Endothelial cell (in vitro differentiated cells): Measurements from ENCODE around the gene GRIN1. TPM values are rescaled to one million over a fixed set of nuclear protein-coding genes. Genes with fewer than 3 reads are reported as not detected.
"Not testable (repeated sequence)": the region's sequence is repeated elsewhere in the genome, so short reads cannot be mapped to it uniquely, and the experiment has no call there.

Experiments used
- DNase-seq: peaks from one replicate; pipeline ENCODE4 v3.0.0; 2021; ENCODE audit warnings: low spot score
- H3K27ac Mint-ChIP-seq: one replicate; pipeline ENCODE4 v1.8.0; 2021; ENCODE audit warnings: mixed read lengths, inconsistent platforms; ENCODE audit not compliant: unreplicated experiment
- H3K27me3 Mint-ChIP-seq: one replicate; pipeline ENCODE4 v1.8.0; 2021; ENCODE audit warnings: mild to moderate bottlenecking, moderate library complexity, mixed read lengths, inconsistent platforms; ENCODE audit not compliant: unreplicated experiment
- H3K36me3 Mint-ChIP-seq: one replicate; pipeline ENCODE4 v1.8.0; 2021; ENCODE audit warnings: mild to moderate bottlenecking, low read depth, mixed read lengths, inconsistent platforms; ENCODE audit not compliant: unreplicated experiment
- H3K4me1 Mint-ChIP-seq: one replicate; pipeline ENCODE4 v1.8.0; 2021; ENCODE audit warnings: mild to moderate bottlenecking, mixed read lengths, inconsistent platforms; ENCODE audit not compliant: unreplicated experiment
- H3K4me3 Mint-ChIP-seq: one replicate; pipeline ENCODE4 v1.8.0; 2021; ENCODE audit warnings: mild to moderate bottlenecking, mixed read lengths, inconsistent platforms; ENCODE audit not compliant: unreplicated experiment
- H3K9me3 Mint-ChIP-seq: one replicate; pipeline ENCODE4 v1.8.0; 2021; ENCODE audit warnings: mixed read lengths, inconsistent platforms; ENCODE audit not compliant: unreplicated experiment
- CTCF ChIP-seq: fragments of 200-600 bp; sonication (generic); IDR thresholded peaks from one replicate; pipeline ENCODE4 v1.5.0; 2021; ENCODE audit warnings: antibody characterized with exemption; ENCODE audit not compliant: unreplicated experiment
- total RNA-seq: library from RNA; stranded (reverse); fragmentation: NEBNext Ultra II Directional; extraction: Animal tissue kit (Norgen Biotek cat#: 25700); gene quantifications from one replicate; pipeline ENCODE4 v1.2.1, GENCODE V29; 2021; ENCODE audit not compliant: unreplicated experiment

GRIN1 gene
- total RNA-seq, 1 donor from 2014 or later, result not detected

- peaks cover 5% of the 10 kb centered on the region for H3K27me3 Mint-ChIP-seq
These were observed 10.0 kb upstream of the GRIN1 start for GRCh38 chr9:137128862-137129455.

DNA sequence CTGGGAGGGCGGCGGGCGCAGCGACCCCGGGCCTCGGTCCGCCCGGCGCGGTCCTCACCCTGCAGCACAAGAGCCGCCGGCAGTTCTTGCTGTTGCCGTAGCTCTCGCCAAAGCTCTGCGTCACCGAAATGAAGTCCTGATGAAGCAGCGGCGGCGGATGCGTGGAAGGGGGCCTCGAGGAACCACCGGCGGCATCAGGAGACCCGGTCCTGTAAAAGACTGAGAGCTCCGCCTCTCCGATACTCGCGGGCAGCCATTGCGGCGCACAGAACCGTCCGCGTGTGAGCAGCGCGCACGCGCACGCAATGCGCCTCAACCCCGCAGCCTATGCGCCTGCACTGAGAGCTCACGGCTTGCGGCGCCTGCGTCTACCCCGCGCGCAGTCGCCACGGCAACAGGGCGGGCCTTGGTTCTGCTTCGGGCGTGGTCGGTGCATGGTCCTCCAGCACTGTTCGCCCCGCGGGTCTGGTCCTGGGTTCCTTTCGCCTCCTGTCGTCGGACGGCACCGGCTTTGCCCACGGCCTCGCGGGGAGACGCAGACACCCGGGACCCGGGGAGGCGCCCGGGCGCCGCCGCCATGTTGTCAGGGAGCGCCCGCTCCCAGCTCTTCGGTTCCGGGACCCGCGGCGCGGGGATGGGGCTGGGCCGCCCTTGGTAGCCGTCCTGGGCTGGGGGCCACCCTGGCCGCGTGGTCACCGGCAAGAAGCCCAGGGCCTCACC lies 9.3 kb upstream of the GRIN1 start:
- H3K4me1 Mint-ChIP-seq, result peaks cover 21% of the 10 kb centered on the region
- H3K9me3 Mint-ChIP-seq, result no peaks in the 10 kb centered on the region
- no peak overlapping the region for H3K27ac Mint-ChIP-seq
- DNase-seq, result peak; percentile 83
- peaks cover 5% of the 10 kb centered on the region for H3K27me3 Mint-ChIP-seq
- H3K4me3 Mint-ChIP-seq, result peak overlapping the region; percentile 89
- no peaks in the 10 kb centered on the region for H3K36me3 Mint-ChIP-seq
- TF ChIP-seq CTCF, result no peak

More at GRCh38 chr9:137128862-137129455, 10.0 kb upstream of the GRIN1 start:
- H3K36me3 Mint-ChIP-seq, result no peaks in the 10 kb centered on the region
- TF ChIP-seq CTCF, result no peak
- peak overlapping the region; percentile 89 for H3K4me3 Mint-ChIP-seq
- H3K4me1 Mint-ChIP-seq, result peaks cover 21% of the 10 kb centered on the region
- H3K27ac Mint-ChIP-seq, result peak overlapping the region; percentile 70
- H3K9me3 Mint-ChIP-seq, result no peaks in the 10 kb centered on the region
- DNase-seq, result no peak

- H3K4me3 Mint-ChIP-seq, result peak overlapping the region; percentile 93
- no peak for DNase-seq
- H3K4me1 Mint-ChIP-seq, result peaks cover 21% of the 10 kb centered on the region
- peaks cover 5% of the 10 kb centered on the region for H3K27me3 Mint-ChIP-seq
- no peaks in the 10 kb centered on the region for H3K36me3 Mint-ChIP-seq
- H3K27ac Mint-ChIP-seq, result no peak overlapping the region
- no peak for TF ChIP-seq CTCF
- no peaks in the 10 kb centered on the region for H3K9me3 Mint-ChIP-seq
These were observed 8.7 kb upstream of the GRIN1 start for GRCh38 chr9:137130176-137130755.

- H3K36me3 Mint-ChIP-seq, result no peaks in the 10 kb centered on the region
- DNase-seq, result no peak
- H3K4me3 Mint-ChIP-seq, result no peak overlapping the region
- H3K9me3 Mint-ChIP-seq, result no peaks in the 10 kb centered on the region
- no peak overlapping the region for H3K27ac Mint-ChIP-seq
- peaks cover 17% of the 10 kb centered on the region for H3K27me3 Mint-ChIP-seq
- no peak for TF ChIP-seq CTCF
- H3K4me1 Mint-ChIP-seq, result no peaks in the 10 kb centered on the region
These were observed 4.8 kb upstream of the GRIN1 start for GRCh38 chr9:137134191-137134590.

DNA sequence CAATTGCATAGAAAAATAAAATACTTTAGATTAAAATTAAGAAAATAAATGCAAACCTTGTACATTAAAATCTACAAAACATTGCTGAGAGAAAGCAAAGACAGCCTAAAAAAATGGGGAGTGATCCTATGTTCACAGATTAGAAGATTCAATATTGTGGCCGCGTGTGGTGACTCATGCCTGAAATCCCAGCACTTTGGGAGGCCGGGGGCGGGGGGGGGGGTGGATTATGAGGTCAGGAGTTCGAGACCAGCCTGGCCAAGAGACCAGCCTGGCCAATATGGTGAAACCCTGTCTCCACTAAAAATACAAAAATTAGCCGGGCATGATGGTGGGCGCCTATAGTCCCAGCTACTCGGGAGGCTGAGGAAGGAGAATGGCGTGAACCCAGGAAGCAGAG lies 3.8 kb upstream of the GRIN1 start:
- H3K36me3 Mint-ChIP-seq, H3K9me3 Mint-ChIP-seq, H3K27ac Mint-ChIP-seq, H3K4me3 Mint-ChIP-seq, DNase-seq, H3K4me1 Mint-ChIP-seq: not testable (repeated sequence)
- peaks cover 22% of the 10 kb centered on the region for H3K27me3 Mint-ChIP-seq
